Measurements from ENCODE around the gene KRT17. TPM values are rescaled to one million over a fixed set of nuclear protein-coding genes. Genes with fewer than 3 reads are reported as not detected.
"Not testable (repeated sequence)": the region's sequence is repeated elsewhere in the genome, so short reads cannot be mapped to it uniquely, and the experiment has no call there.

Gene KRT17
- total and polyA plus RNA-seq, 4 donors, result 0.66 to 1.5 (median 0.69) TPM; not detected in 1

GRCh38 chr17:41621435-41621817 lies 2.9 kb downstream of the KRT17 start:
- H3K4me1 ChIP-seq (ENCODE audit: control insufficient read depth, insufficient read depth, low read length); DNase-seq (ENCODE audit: low read depth in 4 of 6, low spot score in 6 of 6); H3K4me3 ChIP-seq (ENCODE audit: low read depth, low read length); H3K27me3 ChIP-seq (ENCODE audit: control insufficient read depth, insufficient read depth, low read length); H3K27ac ChIP-seq (ENCODE audit: low read depth, low read length); H3K36me3 ChIP-seq (ENCODE audit: control insufficient read depth, insufficient read depth, low read length); H3K9me3 ChIP-seq (ENCODE audit: control insufficient read depth, insufficient read depth, low read length): not testable (repeated sequence)
- WGBS (ENCODE audit: insufficient coverage), result 86% methylated on average over 8 of the region's 11 CpGs

GRCh38 chr17:41620583-41621434 lies 3.6 kb downstream of the KRT17 start:
- no peak for DNase-seq (ENCODE audit: low read depth in 4 of 6, low spot score in 6 of 6)

GRCh38 chr17:41619927-41620582 lies 4.3 kb downstream of the KRT17 start:
- 77% methylated on average over 6 of the region's 6 CpGs for WGBS (ENCODE audit: insufficient coverage)
- H3K27ac ChIP-seq (ENCODE audit: low read depth, low read length); H3K4me1 ChIP-seq (ENCODE audit: control insufficient read depth, insufficient read depth, low read length); H3K4me3 ChIP-seq (ENCODE audit: low read depth, low read length); H3K27me3 ChIP-seq (ENCODE audit: control insufficient read depth, insufficient read depth, low read length); H3K9me3 ChIP-seq (ENCODE audit: control insufficient read depth, insufficient read depth, low read length); DNase-seq (ENCODE audit: low read depth in 4 of 6, low spot score in 6 of 6); H3K36me3 ChIP-seq (ENCODE audit: control insufficient read depth, insufficient read depth, low read length): not testable (repeated sequence)

More at GRCh38 chr17:41620583-41621434, 3.6 kb downstream of the KRT17 start:
- no peaks in the 10 kb centered on the region for H3K27me3 ChIP-seq (ENCODE audit: control insufficient read depth, insufficient read depth, low read length)
- peaks cover 5% of the 10 kb centered on the region for H3K4me1 ChIP-seq (ENCODE audit: control insufficient read depth, insufficient read depth, low read length)
- no peaks in the 10 kb centered on the region for H3K9me3 ChIP-seq (ENCODE audit: control insufficient read depth, insufficient read depth, low read length)
- no peaks in the 10 kb centered on the region for H3K36me3 ChIP-seq (ENCODE audit: control insufficient read depth, insufficient read depth, low read length)
- H3K4me3 ChIP-seq (ENCODE audit: low read depth, low read length), result no peak overlapping the region
- 81% methylated on average over 21 of the region's 21 CpGs for WGBS (ENCODE audit: insufficient coverage)
- H3K27ac ChIP-seq (ENCODE audit: low read depth, low read length), result no peak overlapping the region

- 77% methylated on average over 15 of the region's 20 CpGs for WGBS (ENCODE audit: insufficient coverage)
- Histone ChIP-seq H3K4me1 (ENCODE audit: control insufficient read depth, insufficient read depth, low read length) (peaks cover 5% of the 10 kb centered on the region), H3K4me3 (ENCODE audit: low read depth, low read length) (no peak overlapping the region), H3K27ac (ENCODE audit: low read depth, low read length) (no peak overlapping the region), H3K9me3 (ENCODE audit: control insufficient read depth, insufficient read depth, low read length) (no peaks in the 10 kb centered on the region), H3K36me3 (ENCODE audit: control insufficient read depth, insufficient read depth, low read length) (no peaks in the 10 kb centered on the region), H3K27me3 (ENCODE audit: control insufficient read depth, insufficient read depth, low read length) (no peaks in the 10 kb centered on the region)
- DNase-seq (ENCODE audit: low read depth in 4 of 6, low spot score in 6 of 6), result no peak
Observed at GRCh38 chr17:41619036-41619926, 5.1 kb downstream of the KRT17 start.

- no peaks in the 10 kb centered on the region for H3K36me3 ChIP-seq (ENCODE audit: control insufficient read depth, insufficient read depth, low read length)
- peaks cover 5% of the 10 kb centered on the region for H3K4me1 ChIP-seq (ENCODE audit: control insufficient read depth, insufficient read depth, low read length)
- H3K9me3 ChIP-seq (ENCODE audit: control insufficient read depth, insufficient read depth, low read length), result no peaks in the 10 kb centered on the region
- DNase-seq (ENCODE audit: low read depth in 4 of 6, low spot score in 6 of 6), result no peak
- WGBS (ENCODE audit: insufficient coverage), result 77% methylated on average over 9 of the region's 13 CpGs
- no peak overlapping the region for H3K27ac ChIP-seq (ENCODE audit: low read depth, low read length)
- no peak overlapping the region for H3K4me3 ChIP-seq (ENCODE audit: low read depth, low read length)
- H3K27me3 ChIP-seq (ENCODE audit: control insufficient read depth, insufficient read depth, low read length), result no peaks in the 10 kb centered on the region
Observed at GRCh38 chr17:41618341-41619035, 5.9 kb downstream of the KRT17 start.

GRCh38 chr17:41617698-41618097 lies 6.7 kb downstream of the KRT17 start:
- 63% methylated on average over 9 of the region's 11 CpGs for WGBS (ENCODE audit: insufficient coverage)
- H3K9me3 ChIP-seq (ENCODE audit: control insufficient read depth, insufficient read depth, low read length), result no peaks in the 10 kb centered on the region
- no peaks in the 10 kb centered on the region for H3K27me3 ChIP-seq (ENCODE audit: control insufficient read depth, insufficient read depth, low read length)
- H3K4me1 ChIP-seq (ENCODE audit: control insufficient read depth, insufficient read depth, low read length), result peaks cover 1% of the 10 kb centered on the region
- no peaks in the 10 kb centered on the region for H3K36me3 ChIP-seq (ENCODE audit: control insufficient read depth, insufficient read depth, low read length)
- H3K27ac ChIP-seq (ENCODE audit: low read depth, low read length), result no peak overlapping the region
- no peak overlapping the region for H3K4me3 ChIP-seq (ENCODE audit: low read depth, low read length)
- DNase-seq (ENCODE audit: low read depth in 4 of 6, low spot score in 6 of 6), result no peak

- Histone ChIP-seq H3K36me3 (ENCODE audit: control insufficient read depth, insufficient read depth, low read length) (no peaks in the 10 kb centered on the region), H3K4me3 (ENCODE audit: low read depth, low read length) (no peak overlapping the region), H3K27ac (ENCODE audit: low read depth, low read length) (no peak overlapping the region), H3K27me3 (ENCODE audit: control insufficient read depth, insufficient read depth, low read length) (no peaks in the 10 kb centered on the region), H3K4me1 (ENCODE audit: control insufficient read depth, insufficient read depth, low read length) (no peaks in the 10 kb centered on the region), H3K9me3 (ENCODE audit: control insufficient read depth, insufficient read depth, low read length) (no peaks in the 10 kb centered on the region)
- no peak for DNase-seq (ENCODE audit: low read depth in 4 of 6, low spot score in 6 of 6)
- WGBS (ENCODE audit: insufficient coverage), result no CpG with 5 or more reads among the region's 3 CpGs
Observed at GRCh38 chr17:41617136-41617535, 7.2 kb downstream of the KRT17 start.

- H3K4me3 ChIP-seq (ENCODE audit: low read depth, low read length); DNase-seq (ENCODE audit: low read depth in 4 of 6, low spot score in 6 of 6); H3K4me1 ChIP-seq (ENCODE audit: control insufficient read depth, insufficient read depth, low read length); H3K9me3 ChIP-seq (ENCODE audit: control insufficient read depth, insufficient read depth, low read length); H3K27ac ChIP-seq (ENCODE audit: low read depth, low read length); H3K36me3 ChIP-seq (ENCODE audit: control insufficient read depth, insufficient read depth, low read length); H3K27me3 ChIP-seq (ENCODE audit: control insufficient read depth, insufficient read depth, low read length): not testable (repeated sequence)
- WGBS (ENCODE audit: insufficient coverage), result 74% methylated on average over 4 of the region's 4 CpGs
Observed at GRCh38 chr17:41616486-41616885, 7.9 kb downstream of the KRT17 start.

- Histone ChIP-seq H3K36me3 (ENCODE audit: control insufficient read depth, insufficient read depth, low read length) (no peaks in the 10 kb centered on the region), H3K9me3 (ENCODE audit: control insufficient read depth, insufficient read depth, low read length) (no peaks in the 10 kb centered on the region), H3K4me3 (ENCODE audit: low read depth, low read length) (no peak overlapping the region), H3K27me3 (ENCODE audit: control insufficient read depth, insufficient read depth, low read length) (no peaks in the 10 kb centered on the region), H3K27ac (ENCODE audit: low read depth, low read length) (no peak overlapping the region), H3K4me1 (ENCODE audit: control insufficient read depth, insufficient read depth, low read length) (no peaks in the 10 kb centered on the region)
- no peak for DNase-seq (ENCODE audit: low read depth in 4 of 6, low spot score in 6 of 6)
- 43% methylated on average over 5 of the region's 7 CpGs for WGBS (ENCODE audit: insufficient coverage)
Observed at GRCh38 chr17:41615454-41615853, 8.9 kb downstream of the KRT17 start.
